Type B pancreatic cell (in vitro differentiated cells): Measurements from ENCODE around the gene KSR1. TPM values are rescaled to one million over a fixed set of nuclear protein-coding genes. Genes with fewer than 3 reads are reported as not detected.

Experiments
- DNase-seq: peaks from one replicate; pipeline ENCODE4 v3.0.0; 2021; ENCODE audit warnings: mixed read lengths; ENCODE audit not compliant: unreplicated experiment; ENCODE audit errors: extremely low spot score
- H3K27ac Mint-ChIP-seq: 2 replicates; pipeline ENCODE4 v1.8.0; 2021; ENCODE audit warnings: mild to moderate bottlenecking, mixed read lengths
- H3K27me3 Mint-ChIP-seq: 2 replicates; pipeline ENCODE4 v1.8.0; 2021; ENCODE audit warnings: mixed read lengths
- H3K36me3 Mint-ChIP-seq: 2 replicates; pipeline ENCODE4 v1.8.0; 2021; ENCODE audit warnings: mixed read lengths
- H3K4me1 Mint-ChIP-seq: one replicate; pipeline ENCODE4 v1.8.0; 2021; ENCODE audit warnings: mixed read lengths; ENCODE audit not compliant: unreplicated experiment
- H3K4me3 Mint-ChIP-seq: 2 replicates; pipeline ENCODE4 v1.8.0; 2021; ENCODE audit warnings: mild to moderate bottlenecking, mixed read lengths
- H3K9me3 Mint-ChIP-seq: 2 replicates; pipeline ENCODE4 v1.8.0; 2021; ENCODE audit warnings: mixed read lengths
- total RNA-seq: library from RNA; stranded (reverse); gene quantifications from 2 replicates; pipeline ENCODE4 v1.2.1, GENCODE V29; 2021; ENCODE audit warnings: low replicate concordance
- TF ChIP-seq, protein P1 (sequence below): fragments of 200-600 bp; sonication (generic); conservative IDR thresholded peaks from 2 replicates; pipeline ENCODE4 v1.5.0; 2021; ENCODE audit warnings: antibody characterized with exemption, mild to moderate bottlenecking

KSR1 gene
- total RNA-seq, 1 donor from 2014 or later, result 57.8 TPM

DNA sequence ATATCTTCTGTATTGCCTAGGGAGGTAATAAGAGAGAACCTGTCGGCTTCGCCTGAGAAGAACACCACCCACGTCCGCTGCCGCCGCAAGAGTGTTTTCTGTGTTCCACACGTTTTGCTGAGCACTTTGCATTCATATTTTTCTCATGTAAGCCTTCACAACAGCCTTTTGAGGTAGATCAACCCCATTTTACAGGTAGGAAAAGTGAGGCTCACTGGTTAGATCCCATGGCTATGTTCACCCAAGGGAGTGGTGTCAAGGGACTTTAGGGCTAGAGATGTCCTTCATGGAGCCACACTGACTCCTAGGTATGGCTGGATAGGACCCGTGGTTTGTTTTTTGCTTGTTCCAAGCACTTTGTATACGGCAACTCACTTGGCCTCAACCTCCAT lies 87.7 kb downstream of the KSR1 start:
- H3K4me1 Mint-ChIP-seq, result peaks cover 22% of the 10 kb centered on the region
- H3K27me3 Mint-ChIP-seq, result no peaks in the 10 kb centered on the region
- no peak overlapping the region for H3K4me3 Mint-ChIP-seq
- no peaks in the 10 kb centered on the region for H3K36me3 Mint-ChIP-seq
- no peak overlapping the region for H3K27ac Mint-ChIP-seq
- TF ChIP-seq, protein P1, sequence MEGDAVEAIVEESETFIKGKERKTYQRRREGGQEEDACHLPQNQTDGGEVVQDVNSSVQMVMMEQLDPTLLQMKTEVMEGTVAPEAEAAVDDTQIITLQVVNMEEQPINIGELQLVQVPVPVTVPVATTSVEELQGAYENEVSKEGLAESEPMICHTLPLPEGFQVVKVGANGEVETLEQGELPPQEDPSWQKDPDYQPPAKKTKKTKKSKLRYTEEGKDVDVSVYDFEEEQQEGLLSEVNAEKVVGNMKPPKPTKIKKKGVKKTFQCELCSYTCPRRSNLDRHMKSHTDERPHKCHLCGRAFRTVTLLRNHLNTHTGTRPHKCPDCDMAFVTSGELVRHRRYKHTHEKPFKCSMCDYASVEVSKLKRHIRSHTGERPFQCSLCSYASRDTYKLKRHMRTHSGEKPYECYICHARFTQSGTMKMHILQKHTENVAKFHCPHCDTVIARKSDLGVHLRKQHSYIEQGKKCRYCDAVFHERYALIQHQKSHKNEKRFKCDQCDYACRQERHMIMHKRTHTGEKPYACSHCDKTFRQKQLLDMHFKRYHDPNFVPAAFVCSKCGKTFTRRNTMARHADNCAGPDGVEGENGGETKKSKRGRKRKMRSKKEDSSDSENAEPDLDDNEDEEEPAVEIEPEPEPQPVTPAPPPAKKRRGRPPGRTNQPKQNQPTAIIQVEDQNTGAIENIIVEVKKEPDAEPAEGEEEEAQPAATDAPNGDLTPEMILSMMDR, result no peak
- no peak for DNase-seq
- H3K9me3 Mint-ChIP-seq, result no peaks in the 10 kb centered on the region

DNA sequence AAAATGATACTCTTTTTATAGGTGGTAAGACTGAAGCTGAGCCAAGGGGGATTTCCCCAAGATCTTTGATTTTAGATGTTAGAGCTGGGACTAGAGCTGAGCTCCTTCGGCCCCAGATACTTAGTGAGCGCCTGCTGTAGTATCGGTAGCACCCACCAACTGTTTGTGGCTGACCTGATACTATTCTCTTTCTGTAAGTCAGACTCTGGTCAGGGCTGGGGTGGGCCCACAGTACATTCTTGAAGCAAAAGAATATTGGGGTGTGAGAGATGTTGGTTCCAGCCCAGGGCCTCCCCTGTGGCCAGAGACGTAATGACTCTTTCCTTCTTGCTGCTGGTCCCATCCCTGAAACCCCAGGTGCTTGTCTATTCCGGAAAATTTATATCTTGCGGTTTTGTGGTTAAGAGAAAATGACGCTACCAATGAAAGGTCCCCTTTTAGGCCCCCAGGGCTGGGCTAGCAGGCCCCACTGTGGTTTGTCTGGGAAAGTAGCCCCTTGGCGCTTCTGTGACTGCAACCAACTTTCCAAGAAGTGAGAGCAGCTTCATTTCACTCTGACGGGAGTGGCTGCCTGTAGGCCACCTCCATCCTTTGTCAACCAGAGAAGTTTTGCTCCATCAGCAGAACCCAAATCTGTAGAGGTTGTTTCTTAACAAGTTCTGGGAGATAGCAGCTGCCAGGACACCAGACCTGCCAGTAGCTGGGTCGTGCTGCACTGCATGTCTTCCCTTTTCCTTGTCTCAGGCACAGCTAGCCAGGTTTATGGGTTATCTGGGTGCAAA lies 88.3 kb downstream of the KSR1 start:
- H3K27ac Mint-ChIP-seq, result no peak overlapping the region

DNA sequence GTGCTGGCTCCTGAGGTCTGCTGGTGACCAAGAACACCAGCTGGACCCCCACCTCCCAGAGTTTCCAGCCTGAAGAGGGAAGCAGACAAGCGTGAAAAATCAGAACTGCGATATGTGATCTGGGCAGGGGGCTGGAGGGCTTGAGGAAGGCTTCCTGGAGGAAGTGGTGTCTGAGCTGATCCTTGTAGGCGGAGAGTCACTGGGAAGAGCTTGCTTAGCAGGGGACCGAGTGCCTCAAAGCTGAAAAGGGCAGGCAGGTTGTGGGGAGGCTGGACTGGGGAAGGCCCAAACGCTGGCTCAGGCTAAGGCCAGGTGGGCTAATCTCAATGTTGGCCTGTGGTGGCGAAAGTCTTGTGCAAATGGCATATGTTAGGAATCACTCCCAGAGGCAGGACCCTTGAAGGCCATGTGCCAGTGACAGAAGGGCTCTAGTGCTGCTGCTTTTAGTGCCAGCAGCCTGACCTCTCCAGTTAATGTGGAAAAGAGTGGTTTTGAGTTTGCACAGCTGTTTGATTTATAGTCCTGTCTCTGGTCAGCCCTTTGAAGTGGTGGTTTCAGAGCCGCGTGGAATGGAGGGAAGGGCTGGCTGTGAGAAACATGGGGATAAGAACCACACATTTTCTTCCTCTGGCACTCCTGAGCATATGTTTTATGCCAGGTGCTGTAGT lies 89.4 kb downstream of the KSR1 start:
- Mint-ChIP-seq H3K27me3 (no peaks in the 10 kb centered on the region), H3K9me3 (no peaks in the 10 kb centered on the region), H3K36me3 (no peaks in the 10 kb centered on the region), H3K4me1 (peaks cover 22% of the 10 kb centered on the region), H3K4me3 (no peak overlapping the region), H3K27ac (peak overlapping the region; percentile 58)
- TF ChIP-seq, protein P1, result no peak
- no peak for DNase-seq

More for the DNA sequence above, 88.3 kb downstream of the KSR1 start:
- TF ChIP-seq, protein P1, result no peak
- Mint-ChIP-seq H3K27me3 (no peaks in the 10 kb centered on the region), H3K4me1 (peaks cover 22% of the 10 kb centered on the region), H3K4me3 (no peak overlapping the region), H3K9me3 (no peaks in the 10 kb centered on the region), H3K36me3 (no peaks in the 10 kb centered on the region)
- no peak for DNase-seq

DNA sequence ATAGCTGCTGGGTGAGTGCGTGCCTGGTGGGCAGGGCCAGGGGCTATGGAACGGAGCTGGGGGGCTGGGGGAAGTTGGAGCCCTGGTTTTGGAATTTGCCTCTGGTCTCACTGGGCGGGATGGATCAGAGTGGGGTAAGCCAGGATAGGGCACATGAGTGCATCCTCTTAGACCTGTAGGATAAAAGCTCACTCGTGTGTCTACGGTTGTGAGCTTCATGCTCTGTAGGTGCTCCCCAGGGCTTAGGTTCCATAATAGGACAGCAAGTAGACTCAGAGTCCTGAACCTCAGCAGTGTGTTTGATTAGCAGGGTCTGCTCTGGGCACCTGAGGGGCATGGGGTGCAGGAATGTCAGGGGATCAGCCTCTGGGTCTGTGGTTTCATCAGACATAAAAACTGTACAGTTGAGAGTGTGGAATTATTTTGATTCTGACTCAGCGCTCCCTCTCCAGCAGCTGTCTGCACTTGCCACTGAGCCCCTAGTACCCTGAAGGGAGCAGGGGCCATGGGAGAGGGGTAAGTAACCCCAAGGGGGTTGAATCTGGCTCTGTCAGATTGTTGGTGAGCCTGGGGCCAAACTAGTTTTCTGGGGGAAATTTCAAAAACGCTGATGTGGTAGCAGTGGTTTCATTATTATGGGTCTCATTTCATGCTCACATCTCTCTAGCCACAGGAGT lies 90.5 kb downstream of the KSR1 start:
- TF ChIP-seq, protein P1, result no peak
- no peak for DNase-seq
- Mint-ChIP-seq H3K4me1 (peaks cover 28% of the 10 kb centered on the region), H3K4me3 (no peak overlapping the region), H3K27ac (no peak overlapping the region), H3K9me3 (no peaks in the 10 kb centered on the region), H3K36me3 (peaks cover 7% of the 10 kb centered on the region), H3K27me3 (no peaks in the 10 kb centered on the region)

DNA sequence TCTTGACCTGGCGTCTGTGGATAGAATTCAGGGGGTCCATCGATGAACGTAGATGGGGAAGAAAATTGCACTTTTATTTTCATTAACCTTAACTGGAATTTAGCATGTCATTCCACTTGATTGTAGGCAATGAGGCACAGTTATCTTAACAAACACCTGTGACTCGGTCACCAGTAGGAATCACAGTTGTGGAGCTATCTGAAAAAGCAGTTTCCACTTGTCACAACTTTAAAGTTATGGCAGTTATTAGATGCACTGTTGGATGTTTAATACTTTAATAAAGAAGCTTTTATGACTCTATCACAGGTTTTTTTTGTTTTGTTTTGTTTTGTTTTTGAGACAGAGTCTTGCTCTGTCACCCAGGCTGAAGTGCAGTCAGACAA lies 91.0 kb downstream of the KSR1 start:
- H3K4me3 Mint-ChIP-seq, result no peak overlapping the region
- H3K27me3 Mint-ChIP-seq, result no peaks in the 10 kb centered on the region
- no peak for DNase-seq
- peaks cover 32% of the 10 kb centered on the region for H3K4me1 Mint-ChIP-seq
- no peak overlapping the region for H3K27ac Mint-ChIP-seq
- peaks cover 9% of the 10 kb centered on the region for H3K36me3 Mint-ChIP-seq
- TF ChIP-seq, protein P1, result no peak
- H3K9me3 Mint-ChIP-seq, result no peaks in the 10 kb centered on the region
